Kidney tubule cell (primary cell): ENCODE results near the gene NMT1.
A peak's percentile ranks its signal among the peaks of the same experiment; 100 is the strongest.

Experiments
- DNase-seq: peaks from one replicate; pipeline ENCODE4 v3.0.0-alpha.2; 2018; ENCODE audit warnings: low spot score

Gene NMT1

GRCh38 chr17:45081047-45081703 is 20.1 kb downstream of the NMT1 start:
- no peak for DNase-seq

GRCh38 chr17:45086391-45086790 is 25.3 kb downstream of the NMT1 start:
- DNase-seq, result no peak

GRCh38 chr17:45086865-45087503 is 25.9 kb downstream of the NMT1 start:
- no peak for DNase-seq

GRCh38 chr17:45087504-45087975 is 26.4 kb downstream of the NMT1 start:
- no peak for DNase-seq

- no peak for DNase-seq
These were observed 26.9 kb downstream of the NMT1 start for GRCh38 chr17:45087978-45088377.

- DNase-seq, result peak; percentile 41
These were observed 27.6 kb downstream of the NMT1 start for GRCh38 chr17:45088741-45089140.

GRCh38 chr17:45090711-45091110 is 29.6 kb downstream of the NMT1 start:
- DNase-seq, result no peak

GRCh38 chr17:45091778-45092425 is 30.8 kb downstream of the NMT1 start:
- peak; percentile 47 for DNase-seq

- peak; percentile 95 for DNase-seq
These were observed 31.9 kb downstream of the NMT1 start for GRCh38 chr17:45092911-45093430.

GRCh38 chr17:45093444-45094110 is 32.5 kb downstream of the NMT1 start:
- DNase-seq, result no peak

- peak; percentile 31 for DNase-seq
These were observed 35.0 kb downstream of the NMT1 start for GRCh38 chr17:45096141-45096540.

GRCh38 chr17:45096926-45097325 is 35.8 kb downstream of the NMT1 start:
- no peak for DNase-seq

GRCh38 chr17:45098081-45098868 is 37.2 kb downstream of the NMT1 start:
- no peak for DNase-seq

GRCh38 chr17:45098869-45099616 is 37.9 kb downstream of the NMT1 start:
- peak; percentile 76 for DNase-seq

- no peak for DNase-seq
These were observed 40.4 kb downstream of the NMT1 start for GRCh38 chr17:45101546-45101882.

- DNase-seq, result no peak
These were observed 41.0 kb downstream of the NMT1 start for GRCh38 chr17:45101883-45102811.

- DNase-seq, result no peak
These were observed 41.7 kb downstream of the NMT1 start for GRCh38 chr17:45102856-45103255.

- no peak for DNase-seq
These were observed 42.2 kb downstream of the NMT1 start for GRCh38 chr17:45103269-45103795.

GRCh38 chr17:45104029-45104428 is 42.9 kb downstream of the NMT1 start:
- no peak for DNase-seq

GRCh38 chr17:45104497-45104896 is 43.4 kb downstream of the NMT1 start:
- no peak for DNase-seq
